HG03097 (cell line): Measurements from ENCODE around the gene CPM.
"Not testable (repeated sequence)": the region's sequence is repeated elsewhere in the genome, so short reads cannot be mapped to it uniquely, and the experiment has no call there.

Experiments
- ATAC-seq: cut with Tn5 transposase; IDR thresholded peaks from one replicate; pipeline ENCODE4 v1.9.1; 2021; ENCODE audit not compliant: unreplicated experiment, low FRiP score

Gene CPM

DNA sequence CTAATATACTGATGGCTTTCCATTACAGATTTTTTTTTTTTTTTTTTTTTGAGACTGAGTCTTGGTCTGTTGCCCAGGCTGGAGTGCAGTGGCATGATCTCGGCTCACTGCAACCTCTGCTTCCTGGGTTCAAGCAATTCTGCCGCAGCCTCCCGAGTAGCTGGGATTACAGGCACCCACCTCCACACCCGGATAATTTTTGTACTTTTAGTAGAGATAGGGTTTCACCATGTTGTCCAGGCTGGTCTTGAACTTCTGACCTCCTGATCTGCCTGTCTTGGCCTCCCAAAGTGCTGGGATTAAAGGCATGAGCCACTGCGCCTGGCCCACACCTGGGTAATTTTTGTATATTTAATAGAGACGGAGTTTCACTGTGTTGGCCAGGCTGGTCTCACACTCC is 121.4 kb downstream of the CPM start:
- ATAC-seq: not testable (repeated sequence)

DNA sequence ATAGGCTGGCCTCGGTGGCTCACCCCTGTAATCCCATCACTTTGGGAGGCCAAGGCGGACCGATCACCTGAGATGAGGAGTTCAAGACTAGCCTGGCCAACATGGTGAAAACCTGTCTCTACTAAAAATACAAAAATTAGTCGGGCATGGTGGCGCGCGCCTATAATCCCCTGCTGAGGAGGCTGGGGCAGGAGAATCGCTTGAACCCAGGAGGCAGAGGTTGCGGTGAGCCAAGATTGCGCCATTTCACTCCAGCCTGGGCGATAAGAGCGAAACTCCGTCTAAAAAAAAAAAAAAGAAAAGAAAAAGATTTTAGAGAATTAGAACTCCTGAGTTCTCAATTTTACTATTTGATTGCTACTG is 123.0 kb downstream of the CPM start:
- not testable (repeated sequence) for ATAC-seq

- ATAC-seq: peak; percentile 1
These were observed 123.6 kb downstream of the CPM start for GRCh38 chr12:68809190-68810026.

DNA sequence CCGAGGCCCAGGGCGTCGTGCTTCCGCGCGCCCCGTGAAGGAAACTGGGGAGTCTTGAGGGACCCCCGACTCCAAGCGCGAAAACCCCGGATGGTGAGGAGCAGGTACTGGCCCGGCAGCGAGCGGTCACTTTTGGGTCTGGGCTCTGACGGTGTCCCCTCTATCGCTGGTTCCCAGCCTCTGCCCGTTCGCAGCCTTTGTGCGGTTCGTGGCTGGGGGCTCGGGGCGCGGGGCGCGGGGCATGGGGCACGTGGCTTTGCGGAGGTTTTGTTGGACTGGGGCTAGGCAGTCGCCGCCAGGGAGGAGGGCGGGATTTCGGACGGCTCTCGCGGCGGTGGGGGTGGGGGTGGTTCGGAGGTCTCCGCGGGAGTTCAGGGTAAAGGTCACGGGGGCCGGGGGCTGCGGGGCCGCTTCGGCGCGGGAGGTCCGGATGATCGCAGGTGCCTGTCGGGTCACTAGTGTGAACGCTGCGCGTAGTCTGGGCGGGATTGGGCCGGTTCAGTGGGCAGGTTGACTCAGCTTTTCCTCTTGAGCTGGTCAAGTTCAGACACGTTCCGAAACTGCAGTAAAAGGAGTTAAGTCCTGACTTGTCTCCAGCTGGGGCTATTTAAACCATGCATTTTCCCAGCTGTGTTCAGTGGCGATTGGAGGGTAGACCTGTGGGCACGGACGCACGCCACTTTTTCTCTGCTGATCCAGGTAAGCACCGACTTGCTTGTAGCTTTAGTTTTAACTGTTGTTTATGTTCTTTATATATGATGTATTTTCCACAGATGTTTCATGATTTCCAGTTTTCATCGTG is 124.4 kb downstream of the CPM start:
- ATAC-seq: peak; percentile 47

GRCh38 chr12:68807576-68808387 is 125.2 kb downstream of the CPM start, which contains the start of gene MDM2:
Gene MDM2, plus strand, starts transcription at chr12:68808177. Its CDS starts 301 bp downstream, at chr12:68808478.
- peak; percentile 77 for ATAC-seq

- not testable (repeated sequence) for ATAC-seq
These were observed 125.7 kb downstream of the CPM start for GRCh38 chr12:68807274-68807575.

DNA sequence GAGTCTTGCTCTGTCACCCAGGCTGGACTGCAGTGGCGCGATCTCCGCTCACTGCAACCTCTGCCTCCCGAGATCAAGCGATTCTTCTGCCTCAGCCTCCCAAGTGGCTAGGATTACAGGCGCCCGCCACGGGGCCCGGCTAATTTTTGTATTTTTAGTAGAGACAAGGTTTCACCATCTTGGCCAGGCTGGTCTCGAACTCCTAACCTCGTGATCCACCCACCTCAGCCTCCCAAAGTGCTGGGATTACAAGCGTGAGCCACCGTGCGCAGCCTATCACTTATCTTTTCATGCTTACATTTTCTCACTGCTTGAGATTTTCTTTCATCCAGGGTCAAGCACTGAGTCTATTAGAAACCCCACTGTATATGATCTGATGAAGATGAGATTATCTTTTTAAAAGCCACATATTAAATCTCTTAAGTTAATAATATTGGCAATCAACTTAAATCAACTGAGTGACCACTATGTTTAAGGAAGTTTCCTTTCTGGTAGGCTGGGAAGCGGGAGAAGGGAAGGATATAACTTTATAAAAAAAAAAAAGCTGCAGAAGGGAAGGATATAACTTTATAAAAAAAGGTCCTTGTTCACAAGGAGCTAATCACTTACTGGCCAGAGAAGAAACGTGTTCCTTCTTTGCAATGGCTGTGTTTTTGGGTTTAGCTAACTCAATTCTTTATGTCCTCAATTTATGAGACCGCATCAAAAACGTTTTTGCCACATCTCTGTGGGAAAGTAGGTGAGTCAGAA is 126.3 kb downstream of the CPM start:
- no peak for ATAC-seq

- ATAC-seq: no peak
These were observed 127.3 kb downstream of the CPM start for GRCh38 chr12:68805592-68806120.

DNA sequence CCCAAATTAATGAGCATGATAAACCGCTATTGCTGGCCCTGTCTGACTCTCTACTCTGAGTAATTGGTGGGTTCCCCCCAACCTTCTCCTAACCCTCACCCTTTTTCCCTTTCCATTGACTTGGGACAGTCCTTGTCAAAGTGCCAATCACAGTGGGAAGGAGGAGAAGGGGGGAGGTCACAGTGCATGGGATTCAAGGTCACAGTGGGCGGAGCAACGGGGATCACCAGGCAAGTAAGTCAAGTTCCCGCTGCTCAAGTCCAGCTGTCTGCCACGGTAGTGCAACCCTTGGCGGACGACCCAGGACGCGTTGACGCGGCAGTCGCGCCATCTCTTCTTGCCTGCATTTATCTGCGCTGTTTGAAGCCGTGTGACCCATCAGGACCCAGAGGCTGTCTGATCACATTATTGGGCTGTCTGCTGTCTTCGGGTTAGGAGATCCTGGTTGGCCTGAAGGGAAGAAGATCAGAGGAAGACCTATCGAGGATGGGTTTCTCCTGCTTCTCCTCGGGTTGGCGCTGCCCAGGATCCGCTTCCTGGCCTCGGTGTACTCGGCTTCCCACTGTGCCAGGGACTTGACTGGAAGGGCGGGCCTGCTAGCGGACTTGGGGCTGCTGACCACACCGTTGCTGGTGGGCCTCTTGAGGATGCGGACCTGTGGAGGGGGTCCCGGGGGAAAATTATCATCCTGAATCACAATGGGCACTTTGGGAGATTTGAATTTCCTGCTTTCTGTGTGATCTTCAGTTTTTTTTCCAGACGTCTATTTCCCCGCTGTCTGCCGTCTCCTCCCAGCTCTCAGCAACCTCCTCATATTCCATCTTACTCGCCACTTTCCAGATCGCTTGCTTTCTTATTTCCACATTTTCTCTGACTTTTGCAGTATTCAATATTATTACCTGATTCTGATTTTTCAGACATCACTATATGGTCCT is 128.0 kb downstream of the CPM start:
- no peak for ATAC-seq

- no peak for ATAC-seq
These were observed 128.9 kb downstream of the CPM start for GRCh38 chr12:68803948-68804656.

DNA sequence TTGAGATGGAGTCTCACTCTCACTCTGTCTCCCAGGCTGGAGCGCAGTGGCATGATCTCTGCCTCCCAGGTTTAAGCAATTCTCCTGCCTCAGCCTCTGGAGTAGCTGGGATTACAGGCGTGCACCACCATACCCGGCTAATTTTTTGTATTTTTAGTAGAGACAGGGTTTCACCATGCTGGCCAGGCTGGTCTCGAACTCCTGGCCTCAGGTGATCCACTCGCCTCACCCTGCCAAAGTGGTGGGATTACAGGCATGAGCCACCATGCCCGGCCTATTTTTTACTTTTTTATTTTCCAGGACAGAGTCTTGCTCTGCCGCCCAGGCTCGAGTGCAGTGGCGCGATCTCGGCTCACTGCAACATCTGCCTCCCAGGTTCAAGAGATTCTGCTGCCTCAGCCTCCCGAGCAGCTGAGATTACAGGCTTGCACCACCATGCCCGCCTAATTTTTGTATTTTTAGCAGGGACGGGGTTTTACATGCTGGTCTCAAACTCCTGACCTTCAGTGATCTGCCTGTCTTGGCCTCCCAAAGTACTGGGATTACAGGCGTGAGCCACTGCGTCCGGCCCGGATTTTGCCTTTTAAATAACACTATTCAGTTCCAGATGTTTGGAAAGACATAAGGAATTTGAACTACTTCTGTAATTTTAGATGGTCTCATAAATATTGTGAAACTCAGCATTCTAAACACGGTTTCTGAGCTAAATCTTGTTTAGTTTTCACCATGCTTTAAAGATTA is 129.9 kb downstream of the CPM start:
- not testable (repeated sequence) for ATAC-seq

- not testable (repeated sequence) for ATAC-seq
These were observed 130.6 kb downstream of the CPM start for GRCh38 chr12:68802372-68802745.
